Measurements from ENCODE around the gene PRKD2. TPM values are rescaled to one million over a fixed set of nuclear protein-coding genes. Genes with fewer than 3 reads are reported as not detected.

PRKD2 gene
- total RNA-seq, 2 donors from 2014 or later = 14.9 to 18.0 TPM

GRCh38 chr19:46745030-46745429 is 28.1 kb upstream of the PRKD2 start:
- intact Hi-C loops (cut with DNase I) = no loop called here

GRCh38 chr19:46744005-46744691 is 27.2 kb upstream of the PRKD2 start:
- no peak for DNase-seq
- no peak for ATAC-seq
- intact Hi-C loops (cut with DNase I) = no loop called here

More at GRCh38 chr19:46745030-46745429, 28.1 kb upstream of the PRKD2 start:
- ATAC-seq (peak in 1 of 2 donors; percentile 3), DNase-seq (no peak)

GRCh38 chr19:46742926-46743480 is 26.1 kb upstream of the PRKD2 start:
- ATAC-seq (no peak), DNase-seq (no peak)
- intact Hi-C loops (cut with DNase I) = no loop called here

GRCh38 chr19:46741447-46741846 is 24.5 kb upstream of the PRKD2 start:
- no peak for ATAC-seq
- DNase-seq = no peak
- intact Hi-C loops (cut with DNase I) = no loop called here

- DNase-seq (peak; percentile 87), ATAC-seq (peak; percentile 92 to 93)
- intact Hi-C loops (cut with DNase I) = loop anchor here in 1 of 2 donors (5.0 kb wide), 1 partner anchor 42 kb away; no protein-coding TSS in a partner anchor
Measured at GRCh38 chr19:46739290-46739771, 22.4 kb upstream of the PRKD2 start.

- no peak for DNase-seq
- no peak for ATAC-seq
- intact Hi-C loops (cut with DNase I) = loop anchor here in 1 of 2 donors (5.0 kb wide), 1 partner anchor 40 kb away; no protein-coding TSS in a partner anchor
Measured at GRCh38 chr19:46737761-46738171, 20.9 kb upstream of the PRKD2 start.

GRCh38 chr19:46737298-46737654 is 20.4 kb upstream of the PRKD2 start:
- intact Hi-C loops (cut with DNase I) = loop anchor here in 1 of 2 donors (5.0 kb wide), 1 partner anchor 40 kb away; no protein-coding TSS in a partner anchor
- DNase-seq (no peak), ATAC-seq (no peak)

- peak; percentile 8 to 42 for ATAC-seq
- peak; percentile 62 for DNase-seq
- intact Hi-C loops (cut with DNase I) = loop anchor here in 1 of 2 donors (5.0 kb wide), 1 partner anchor 39 kb away; no protein-coding TSS in a partner anchor
Measured at GRCh38 chr19:46736531-46737297, 19.8 kb upstream of the PRKD2 start.

GRCh38 chr19:46733690-46734292 is 16.9 kb upstream of the PRKD2 start:
- intact Hi-C loops (cut with DNase I) = no loop called here
- no peak for DNase-seq
- ATAC-seq = no peak

GRCh38 chr19:46732966-46733689 is 16.2 kb upstream of the PRKD2 start:
- intact Hi-C loops (cut with DNase I) = no loop called here
- ATAC-seq = peak in 1 of 2 donors; percentile 48

GRCh38 chr19:46732172-46732938 is 15.4 kb upstream of the PRKD2 start:
- intact Hi-C loops (cut with DNase I) = no loop called here
- no peak for ATAC-seq
- DNase-seq = no peak

More at GRCh38 chr19:46732966-46733689, 16.2 kb upstream of the PRKD2 start:
- DNase-seq = peak; percentile 55

- DNase-seq = no peak
- intact Hi-C loops (cut with DNase I) = no loop called here
Measured at GRCh38 chr19:46731584-46731983, 14.7 kb upstream of the PRKD2 start.

GRCh38 chr19:46731007-46731501 is 14.1 kb upstream of the PRKD2 start:
- DNase-seq = no peak
- intact Hi-C loops (cut with DNase I) = no loop called here
- ATAC-seq = peak in 1 of 2 donors; percentile 21

More at GRCh38 chr19:46731584-46731983, 14.7 kb upstream of the PRKD2 start:
- ATAC-seq = peak in 1 of 2 donors; percentile 4

- intact Hi-C loops (cut with DNase I) = no loop called here
- DNase-seq (no peak), ATAC-seq (no peak)
Measured at GRCh38 chr19:46730595-46730994, 13.7 kb upstream of the PRKD2 start.

- intact Hi-C loops (cut with DNase I) = no loop called here
- ATAC-seq (no peak), DNase-seq (no peak)
Measured at GRCh38 chr19:46730187-46730586, 13.3 kb upstream of the PRKD2 start.

- no peak for ATAC-seq
- no peak for DNase-seq
- intact Hi-C loops (cut with DNase I) = no loop called here
Measured at GRCh38 chr19:46729696-46730095, 12.8 kb upstream of the PRKD2 start.

GRCh38 chr19:46728693-46729339 is 11.9 kb upstream of the PRKD2 start:
- intact Hi-C loops (cut with DNase I) = no loop called here
- peak; percentile 65 to 69 for ATAC-seq
- peak; percentile 84 for DNase-seq

Measured in left cardiac atrium (tissue), 4 donors.